ENCODE measurements around the gene ACKR3.

The ACKR3 gene

GRCh38 chr2:236549165-236549564, 20.5 kb upstream of the ACKR3 start:
- no peak for DNase-seq (ENCODE audit: low read depth in 2 of 2)

GRCh38 chr2:236550290-236550689, 19.3 kb upstream of the ACKR3 start:
- no peak for DNase-seq (ENCODE audit: low read depth in 2 of 2)

- no peak for DNase-seq (ENCODE audit: low read depth in 2 of 2)
Measured at GRCh38 chr2:236550701-236551465, 18.7 kb upstream of the ACKR3 start.

GRCh38 chr2:236551471-236552211, 18.0 kb upstream of the ACKR3 start:
- DNase-seq (ENCODE audit: low read depth in 2 of 2) = no peak

- DNase-seq (ENCODE audit: low read depth in 2 of 2) = no peak
Measured at GRCh38 chr2:236552212-236552542, 17.4 kb upstream of the ACKR3 start.

- DNase-seq (ENCODE audit: low read depth in 2 of 2) = no peak
Measured at GRCh38 chr2:236552581-236553363, 16.9 kb upstream of the ACKR3 start.

- no peak for DNase-seq (ENCODE audit: low read depth in 2 of 2)
Measured at GRCh38 chr2:236553522-236553921, 16.1 kb upstream of the ACKR3 start.

- no peak for DNase-seq (ENCODE audit: low read depth in 2 of 2)
Measured at GRCh38 chr2:236554629-236555282, 14.9 kb upstream of the ACKR3 start.

GRCh38 chr2:236555481-236555880, 14.1 kb upstream of the ACKR3 start:
- no peak for DNase-seq (ENCODE audit: low read depth in 2 of 2)

- no peak for DNase-seq (ENCODE audit: low read depth in 2 of 2)
Measured at GRCh38 chr2:236557306-236558030, 12.2 kb upstream of the ACKR3 start.

- no peak for DNase-seq (ENCODE audit: low read depth in 2 of 2)
Measured at GRCh38 chr2:236558036-236558435, 11.6 kb upstream of the ACKR3 start.

GRCh38 chr2:236558993-236559978, 10.3 kb upstream of the ACKR3 start:
- no peak for DNase-seq (ENCODE audit: low read depth in 2 of 2)

- no peak for DNase-seq (ENCODE audit: low read depth in 2 of 2)
Measured at GRCh38 chr2:236561874-236562273, 7.8 kb upstream of the ACKR3 start.

GRCh38 chr2:236562434-236562833, 7.2 kb upstream of the ACKR3 start:
- no peak for DNase-seq (ENCODE audit: low read depth in 2 of 2)

- DNase-seq (ENCODE audit: low read depth in 2 of 2) = no peak
Measured at GRCh38 chr2:236563953-236564352, 5.7 kb upstream of the ACKR3 start.

- no peak for DNase-seq (ENCODE audit: low read depth in 2 of 2)
Measured at GRCh38 chr2:236565212-236565611, 4.4 kb upstream of the ACKR3 start.

- no peak for DNase-seq (ENCODE audit: low read depth in 2 of 2)
Measured at GRCh38 chr2:236565879-236566402, 3.7 kb upstream of the ACKR3 start.

GRCh38 chr2:236566596-236566995, 3.0 kb upstream of the ACKR3 start:
- no peak for DNase-seq (ENCODE audit: low read depth in 2 of 2)

GRCh38 chr2:236568068-236568921, 1.3 kb upstream of the ACKR3 start:
- peak in 1 of 2 donors; percentile 27 for DNase-seq (ENCODE audit: low read depth in 2 of 2)
